HG02852 (cell line): Measurements from ENCODE around the gene OR4K2.
"Not testable (repeated sequence)": the region's sequence is repeated elsewhere in the genome, so short reads cannot be mapped to it uniquely, and the experiment has no call there.

Experiments
- ATAC-seq: cut with Tn5 transposase; IDR thresholded peaks from one replicate; pipeline ENCODE4 v1.9.1; 2021; ENCODE audit warnings: mild to moderate bottlenecking, moderate library complexity; ENCODE audit not compliant: unreplicated experiment

The OR4K2 gene, protein sequence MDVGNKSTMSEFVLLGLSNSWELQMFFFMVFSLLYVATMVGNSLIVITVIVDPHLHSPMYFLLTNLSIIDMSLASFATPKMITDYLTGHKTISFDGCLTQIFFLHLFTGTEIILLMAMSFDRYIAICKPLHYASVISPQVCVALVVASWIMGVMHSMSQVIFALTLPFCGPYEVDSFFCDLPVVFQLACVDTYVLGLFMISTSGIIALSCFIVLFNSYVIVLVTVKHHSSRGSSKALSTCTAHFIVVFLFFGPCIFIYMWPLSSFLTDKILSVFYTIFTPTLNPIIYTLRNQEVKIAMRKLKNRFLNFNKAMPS

GRCh38 chr14:19874842-19875241 lies at the start of gene OR4K2:
Gene OR4K2, plus strand, starts transcription at chr14:19875142. Its CDS starts 1,126 bp downstream, at chr14:19876268.
- no peak for ATAC-seq

DNA sequence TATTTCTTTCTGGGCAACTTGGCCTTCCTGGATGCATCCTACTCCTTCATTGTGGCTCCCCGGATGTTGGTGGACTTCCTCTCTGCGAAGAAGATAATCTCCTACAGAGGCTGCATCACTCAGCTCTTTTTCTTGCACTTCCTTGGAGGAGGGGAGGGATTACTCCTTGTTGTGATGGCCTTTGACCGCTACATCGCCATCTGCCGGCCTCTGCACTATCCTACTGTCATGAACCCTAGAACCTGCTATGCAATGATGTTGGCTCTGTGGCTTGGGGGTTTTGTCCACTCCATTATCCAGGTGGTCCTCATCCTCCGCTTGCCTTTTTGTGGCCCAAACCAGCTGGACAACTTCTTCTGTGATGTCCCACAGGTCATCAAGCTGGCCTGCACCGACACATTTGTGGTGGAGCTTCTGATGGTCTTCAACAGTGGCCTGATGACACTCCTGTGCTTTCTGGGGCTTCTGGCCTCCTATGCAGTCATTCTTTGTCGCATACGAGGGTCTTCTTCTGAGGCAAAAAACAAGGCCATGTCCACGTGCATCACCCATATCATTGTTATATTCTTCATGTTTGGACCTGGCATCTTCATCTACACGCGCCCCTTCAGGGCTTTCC lies 47.2 kb upstream of the OR4K2 start:
- ATAC-seq: not testable (repeated sequence)

- no peak for ATAC-seq
Measured at GRCh38 chr14:19828314-19828713, 46.6 kb upstream of the OR4K2 start.

- ATAC-seq: not testable (repeated sequence)
Measured at GRCh38 chr14:19834203-19834848, 40.6 kb upstream of the OR4K2 start.

GRCh38 chr14:19838433-19838832 lies 36.5 kb upstream of the OR4K2 start:
- no peak for ATAC-seq

GRCh38 chr14:19851365-19851764 lies 23.6 kb upstream of the OR4K2 start:
- ATAC-seq: no peak

DNA sequence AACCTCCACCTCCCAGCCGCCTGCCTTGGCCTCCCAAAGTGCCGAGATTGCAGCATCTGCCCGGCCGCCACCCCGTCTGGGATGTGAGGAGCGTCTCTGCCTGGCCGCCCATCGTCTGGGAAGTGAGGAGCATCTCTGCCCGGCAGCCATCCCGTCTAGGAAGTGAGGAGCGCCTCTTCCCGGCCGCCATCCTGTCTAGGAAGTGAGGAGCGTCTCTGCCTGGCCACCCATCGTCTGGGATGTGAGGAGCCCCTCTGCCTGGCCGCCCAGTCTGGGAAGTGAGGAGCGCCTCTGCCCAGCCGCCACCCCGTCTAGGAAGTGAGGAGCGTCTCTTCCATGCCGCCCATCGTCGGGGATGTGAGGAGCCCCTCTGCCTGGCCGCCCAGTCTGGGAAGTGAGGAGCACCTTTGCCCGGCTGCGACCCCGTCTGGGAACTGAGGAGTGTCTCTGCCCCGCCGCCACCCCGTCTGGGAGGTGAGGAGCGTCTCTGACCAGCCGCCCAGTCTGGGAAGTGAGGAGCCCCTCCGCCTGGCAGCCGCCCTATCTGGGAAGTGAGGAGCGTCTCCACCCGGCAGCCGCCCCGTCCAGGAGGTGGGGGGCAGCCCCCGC lies 8.8 kb upstream of the OR4K2 start:
- ATAC-seq: not testable (repeated sequence)

GRCh38 chr14:19873178-19873577 lies 1.8 kb upstream of the OR4K2 start:
- no peak for ATAC-seq

GRCh38 chr14:19878029-19878642 lies 3.2 kb downstream of the OR4K2 start:
- no peak for ATAC-seq

DNA sequence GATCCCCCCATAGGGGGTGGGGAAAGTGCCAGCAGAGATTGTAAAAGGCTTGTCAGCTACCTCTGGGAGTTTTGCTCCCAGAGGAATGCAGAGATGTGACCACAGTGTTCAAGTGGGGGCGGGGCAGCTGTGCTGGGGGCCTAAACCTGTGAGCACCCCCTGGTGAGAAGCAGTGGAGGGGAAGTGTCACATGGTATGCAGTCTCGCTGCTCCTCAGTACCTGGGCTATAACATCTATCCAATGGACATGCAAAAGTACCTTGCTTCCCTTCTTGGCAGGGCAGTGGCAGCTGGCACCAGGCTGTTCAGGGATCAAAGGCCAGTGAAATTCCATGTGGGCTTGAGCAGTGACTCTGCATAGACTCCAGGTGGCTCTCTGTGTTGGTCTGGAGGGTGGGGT lies 20.3 kb downstream of the OR4K2 start:
- no peak for ATAC-seq

GRCh38 chr14:19900999-19901398 lies 26.1 kb downstream of the OR4K2 start:
- ATAC-seq: no peak

DNA sequence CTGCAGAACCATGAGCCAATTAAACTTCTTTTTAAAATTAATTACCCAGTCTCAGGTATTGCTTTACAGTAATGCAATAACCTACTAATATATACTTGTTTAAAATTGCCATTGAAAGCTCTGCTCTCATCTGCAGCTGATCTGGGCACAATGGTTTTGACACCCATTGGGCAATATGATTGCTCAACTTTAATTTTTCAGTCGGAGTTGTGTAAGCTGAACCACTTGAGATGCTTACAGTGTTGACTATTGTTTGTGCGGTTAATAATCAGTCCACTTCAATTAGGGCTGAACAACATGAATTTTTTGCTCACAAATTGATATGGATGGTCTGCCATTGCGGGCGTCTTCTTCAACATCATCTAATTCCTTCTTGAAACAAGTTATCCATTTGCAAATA lies 27.5 kb downstream of the OR4K2 start:
- ATAC-seq: no peak

DNA sequence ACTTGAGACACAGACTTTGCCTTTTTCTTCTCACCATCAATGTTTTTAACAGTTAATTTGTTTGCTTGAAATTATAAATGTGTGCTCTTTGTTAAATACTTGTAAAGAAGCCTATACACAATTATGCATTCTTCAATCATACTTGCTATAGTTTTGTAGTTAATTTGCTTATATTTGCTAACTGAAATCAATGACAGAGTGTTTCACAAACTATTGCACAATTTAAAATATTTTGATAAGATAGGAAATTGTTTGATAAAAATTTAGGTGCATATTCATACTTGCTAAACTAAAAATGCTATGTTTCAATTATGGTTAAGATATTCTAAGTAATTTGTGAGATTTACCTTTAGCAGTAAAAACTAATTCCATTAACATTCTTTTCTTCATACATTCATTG lies 31.7 kb downstream of the OR4K2 start:
- no peak for ATAC-seq

DNA sequence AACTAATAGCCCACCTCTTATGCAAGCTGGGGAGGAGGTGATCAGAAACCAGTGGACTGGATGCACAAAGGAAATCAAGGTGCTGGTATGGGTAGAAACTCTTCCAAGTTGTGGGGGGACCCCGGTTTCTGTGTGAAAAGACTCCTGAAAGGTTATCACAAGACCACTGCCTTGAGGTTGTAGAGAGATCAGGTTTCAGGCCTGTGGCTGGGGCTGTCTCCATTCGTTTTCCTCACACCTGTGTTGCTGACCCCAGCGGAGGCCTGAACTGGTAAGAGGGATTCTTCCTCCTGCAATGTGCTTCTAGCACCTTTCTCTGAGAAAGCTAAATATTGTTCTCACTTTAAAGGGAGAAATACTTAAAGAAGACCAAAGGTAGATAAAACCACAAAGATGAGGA lies 36.2 kb downstream of the OR4K2 start:
- no peak for ATAC-seq

DNA sequence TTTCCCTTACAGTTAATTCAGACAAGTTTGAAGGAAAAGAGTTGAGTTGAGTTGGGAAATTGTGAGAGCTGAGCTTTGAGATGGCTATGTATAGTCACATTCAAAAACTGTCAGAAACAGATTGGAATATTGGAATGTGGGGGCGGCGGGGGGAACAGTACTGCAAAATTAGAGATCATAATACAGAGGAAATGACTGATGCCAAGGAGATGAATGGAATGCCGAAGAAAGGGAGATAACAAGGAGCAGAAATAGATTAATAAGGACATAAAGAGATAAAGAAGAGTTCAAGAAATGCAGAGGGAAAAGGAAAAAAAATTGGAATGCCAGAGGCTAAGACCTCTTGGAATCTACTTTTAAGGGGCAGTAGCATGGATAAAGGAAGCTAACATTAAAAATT lies 42.3 kb downstream of the OR4K2 start:
- ATAC-seq: no peak

DNA sequence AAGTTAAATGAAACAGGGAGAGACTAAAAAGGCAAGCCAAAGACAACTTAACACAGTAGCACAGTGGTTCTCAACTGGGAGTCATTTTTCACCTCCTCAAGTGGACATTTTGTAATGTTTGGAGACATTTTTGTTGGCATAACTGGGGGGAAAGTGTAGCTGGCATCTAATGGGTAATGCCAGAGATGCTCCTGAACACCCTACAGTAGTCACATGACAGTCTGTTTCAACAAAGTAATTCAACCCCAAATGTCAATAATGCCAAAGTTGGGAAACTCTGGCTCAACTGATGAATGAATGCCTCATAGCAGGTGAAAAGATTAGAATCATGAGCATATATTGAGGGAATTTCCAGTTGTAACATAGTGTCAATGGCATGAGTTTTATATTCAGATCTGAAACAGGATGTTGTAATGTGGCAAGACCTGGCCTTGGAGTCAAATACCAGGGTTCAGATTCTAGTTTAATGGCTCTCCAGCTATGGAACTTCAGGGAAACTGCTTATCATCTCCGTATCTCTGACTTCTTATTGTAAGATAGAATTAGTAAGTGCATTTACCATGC lies 43.1 kb downstream of the OR4K2 start:
- ATAC-seq: no peak

GRCh38 chr14:19918553-19919264 lies 43.8 kb downstream of the OR4K2 start:
- ATAC-seq: no peak

GRCh38 chr14:19920021-19920657 lies 45.2 kb downstream of the OR4K2 start, which contains the start of gene OR4K5:
Gene OR4K5, plus strand, starts transcription at chr14:19920607. Its CDS starts 0 bp downstream, at chr14:19920607.
- ATAC-seq: no peak

GRCh38 chr14:19930617-19931016 lies 55.7 kb downstream of the OR4K2 start, which contains the start of gene OR4K1:
Gene OR4K1, plus strand, starts transcription at chr14:19930917. Its CDS starts 4,750 bp downstream, at chr14:19935667.
- no peak for ATAC-seq
